VCaP (cell line): Measurements from ENCODE around the gene BTF3L4.
"Not testable (repeated sequence)": the region's sequence is repeated elsewhere in the genome, so short reads cannot be mapped to it uniquely, and the experiment has no call there.

Experiments
- H3K27ac ChIP-seq: fragments of 450-650 bp; 2 replicates; pipeline ENCODE4 v1.5.1; 2017
- CTCF ChIP-seq: fragments of 450-650 bp; conservative IDR thresholded peaks from 2 replicates; pipeline ENCODE4 v1.5.1; 2017; ENCODE audit warnings: mild to moderate bottlenecking, moderate library complexity

Gene BTF3L4

GRCh38 chr1:52072291-52072690 is 16.2 kb downstream of the BTF3L4 start:
- no peak for TF ChIP-seq CTCF
- H3K27ac ChIP-seq = peak overlapping the region; percentile 61

GRCh38 chr1:52077277-52077676 is 21.2 kb downstream of the BTF3L4 start:
- H3K27ac ChIP-seq = not testable (repeated sequence)

- no peak for TF ChIP-seq CTCF
- no peak overlapping the region for H3K27ac ChIP-seq
These were observed 23.9 kb downstream of the BTF3L4 start for GRCh38 chr1:52080014-52080415.

GRCh38 chr1:52087892-52088291 is 31.8 kb downstream of the BTF3L4 start:
- peak overlapping the region; percentile 34; the same call in 1 of the 2 replicates for H3K27ac ChIP-seq

GRCh38 chr1:52094300-52094699 is 38.2 kb downstream of the BTF3L4 start:
- H3K27ac ChIP-seq = not testable (repeated sequence)

- H3K27ac ChIP-seq = no peak overlapping the region
These were observed 40.1 kb downstream of the BTF3L4 start for GRCh38 chr1:52096216-52096615.

GRCh38 chr1:52098139-52098871 is 42.2 kb downstream of the BTF3L4 start:
- no peak overlapping the region for H3K27ac ChIP-seq
- TF ChIP-seq CTCF = no peak

More at GRCh38 chr1:52096216-52096615, 40.1 kb downstream of the BTF3L4 start:
- TF ChIP-seq CTCF = no peak

GRCh38 chr1:52102336-52103013 is 46.4 kb downstream of the BTF3L4 start:
- no peak for TF ChIP-seq CTCF
- no peak overlapping the region for H3K27ac ChIP-seq

- H3K27ac ChIP-seq = no peak overlapping the region
- no peak for TF ChIP-seq CTCF
These were observed 55.4 kb downstream of the BTF3L4 start for GRCh38 chr1:52111492-52111891.
